ENCODE data around the gene CTNNA2. TPM values are rescaled to one million over a fixed set of nuclear protein-coding genes. Genes with fewer than 3 reads are reported as not detected.

Gene CTNNA2
- total RNA-seq, 3 donors from 2014 or later: 0.29 to 4.2 (median 1.1) TPM

GRCh38 chr2:80014637-80015036, 501.8 kb downstream of the CTNNA2 start:
- ATAC-seq (no peak), DNase-seq (no peak)
- H3K4me3 ChIP-seq: no peak overlapping the region
- no peaks in the 10 kb centered on the region for H3K36me3 ChIP-seq (ENCODE audit: low read depth)
- TF ChIP-seq, protein P1, sequence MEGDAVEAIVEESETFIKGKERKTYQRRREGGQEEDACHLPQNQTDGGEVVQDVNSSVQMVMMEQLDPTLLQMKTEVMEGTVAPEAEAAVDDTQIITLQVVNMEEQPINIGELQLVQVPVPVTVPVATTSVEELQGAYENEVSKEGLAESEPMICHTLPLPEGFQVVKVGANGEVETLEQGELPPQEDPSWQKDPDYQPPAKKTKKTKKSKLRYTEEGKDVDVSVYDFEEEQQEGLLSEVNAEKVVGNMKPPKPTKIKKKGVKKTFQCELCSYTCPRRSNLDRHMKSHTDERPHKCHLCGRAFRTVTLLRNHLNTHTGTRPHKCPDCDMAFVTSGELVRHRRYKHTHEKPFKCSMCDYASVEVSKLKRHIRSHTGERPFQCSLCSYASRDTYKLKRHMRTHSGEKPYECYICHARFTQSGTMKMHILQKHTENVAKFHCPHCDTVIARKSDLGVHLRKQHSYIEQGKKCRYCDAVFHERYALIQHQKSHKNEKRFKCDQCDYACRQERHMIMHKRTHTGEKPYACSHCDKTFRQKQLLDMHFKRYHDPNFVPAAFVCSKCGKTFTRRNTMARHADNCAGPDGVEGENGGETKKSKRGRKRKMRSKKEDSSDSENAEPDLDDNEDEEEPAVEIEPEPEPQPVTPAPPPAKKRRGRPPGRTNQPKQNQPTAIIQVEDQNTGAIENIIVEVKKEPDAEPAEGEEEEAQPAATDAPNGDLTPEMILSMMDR (IDR thresholded peaks at IDR 0.05): no peak
- H3K4me1 ChIP-seq (ENCODE audit: low read depth): no peaks in the 10 kb centered on the region
- intact Hi-C loops (cut with DNase I, micrococcal nuclease): no loop called here
- H3K9me3 ChIP-seq: no peaks in the 10 kb centered on the region

- Histone ChIP-seq H3K4me1 (ENCODE audit: low read depth) (no peaks in the 10 kb centered on the region), H3K4me3 (no peak overlapping the region), H3K9me3 (no peaks in the 10 kb centered on the region), H3K36me3 (ENCODE audit: low read depth) (no peaks in the 10 kb centered on the region)
- TF ChIP-seq, protein P1 (IDR thresholded peaks at IDR 0.05): no peak
- intact Hi-C loops (cut with DNase I, micrococcal nuclease): no loop called here
- ATAC-seq (no peak), DNase-seq (no peak)
Observed at GRCh38 chr2:80016171-80016570, 503.3 kb downstream of the CTNNA2 start.

- TF ChIP-seq, protein P1 (IDR thresholded peaks at IDR 0.05): no peak
- H3K9me3 ChIP-seq: no peaks in the 10 kb centered on the region
- H3K4me3 ChIP-seq: no peak overlapping the region
- intact Hi-C loops (cut with DNase I, micrococcal nuclease): no loop called here
- DNase-seq (no peak), ATAC-seq (no peak)
- H3K4me1 ChIP-seq (ENCODE audit: low read depth): no peaks in the 10 kb centered on the region
- no peaks in the 10 kb centered on the region for H3K36me3 ChIP-seq (ENCODE audit: low read depth)
Observed at GRCh38 chr2:80019571-80020460, 507.0 kb downstream of the CTNNA2 start.

GRCh38 chr2:80022018-80022417, 509.2 kb downstream of the CTNNA2 start:
- DNase-seq (no peak), ATAC-seq (no peak)
- Histone ChIP-seq H3K9me3 (no peaks in the 10 kb centered on the region), H3K36me3 (ENCODE audit: low read depth) (no peaks in the 10 kb centered on the region), H3K4me3 (no peak overlapping the region), H3K4me1 (ENCODE audit: low read depth) (no peaks in the 10 kb centered on the region)
- TF ChIP-seq, protein P1 (IDR thresholded peaks at IDR 0.05): no peak
- intact Hi-C loops (cut with DNase I, micrococcal nuclease): no loop called here

DNA sequence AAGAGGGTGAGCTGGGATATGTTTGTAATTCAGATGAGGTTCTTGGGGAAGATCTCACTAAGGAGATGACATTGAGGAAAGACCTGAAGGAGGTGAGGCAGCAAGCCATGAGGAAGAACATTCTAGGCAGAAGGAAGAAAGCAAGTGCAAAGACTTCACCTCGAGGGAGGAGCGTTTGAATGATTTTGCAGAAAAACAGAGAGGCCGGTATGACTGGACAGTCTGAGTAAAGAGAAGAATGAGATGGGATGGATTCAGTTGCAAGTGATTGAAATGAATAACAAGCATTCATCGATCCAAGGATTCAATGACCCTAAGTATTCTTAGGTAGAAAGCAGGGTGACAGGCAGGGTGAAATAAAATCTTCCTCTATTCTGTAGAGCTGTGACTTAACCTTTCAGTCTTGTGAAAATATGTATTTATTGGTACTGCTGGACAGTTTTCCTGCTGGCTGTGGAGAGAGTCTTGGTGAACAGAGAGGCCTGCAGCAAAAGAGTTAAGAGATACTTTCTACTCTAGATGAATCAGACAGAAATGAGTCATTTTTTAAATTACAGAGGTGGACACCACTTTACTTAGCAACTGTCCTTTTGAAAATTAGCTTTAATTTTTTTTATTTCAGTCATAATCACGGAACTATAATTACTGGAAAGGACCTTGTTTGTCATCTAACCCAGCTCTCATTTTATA, 513.3 kb downstream of the CTNNA2 start:
- Histone ChIP-seq H3K9me3 (no peaks in the 10 kb centered on the region), H3K36me3 (ENCODE audit: low read depth) (no peaks in the 10 kb centered on the region), H3K4me1 (ENCODE audit: low read depth) (no peaks in the 10 kb centered on the region), H3K4me3 (no peak overlapping the region)
- intact Hi-C loops (cut with DNase I, micrococcal nuclease): no loop called here
- DNase-seq (no peak), ATAC-seq (no peak)
- TF ChIP-seq, protein P1 (IDR thresholded peaks at IDR 0.05): no peak
